Thyroid gland (tissue), 4 donors: Measurements from ENCODE around the gene FNDC3B. TPM values are rescaled to one million over a fixed set of nuclear protein-coding genes. Genes with fewer than 3 reads are reported as not detected.
A peak's percentile ranks its signal among the peaks of the same experiment; 100 is the strongest.

Source experiments
- DNase-seq, 2 donors: peaks; one replicate each; pipeline ENCODE4 v3.0.0-alpha.2; 2019
- H3K27ac ChIP-seq, 3 donors: fragments of 200-600 bp; sonication (generic); 1 replicate in 2 of 3; 2 replicates in 1 of 3; pipeline ENCODE4 v1.5.1; 2016 to 2019; ENCODE audit warnings: mild to moderate bottlenecking in 1 of 3, moderate library complexity in 1 of 3
- H3K27me3 ChIP-seq: fragments of 200-600 bp; sonication (generic); one replicate; pipeline ENCODE4 v1.5.1; 2019
- H3K36me3 ChIP-seq, 2 donors: fragments of 200-600 bp; sonication (generic); one replicate each; pipeline ENCODE4 v1.5.1; 2016 to 2019
- H3K4me1 ChIP-seq, 2 donors: fragments of 200-600 bp; sonication (generic); one replicate each; pipeline ENCODE4 v1.5.1; 2017 to 2019
- H3K4me3 ChIP-seq, 3 donors: fragments of 200-600 bp; sonication (generic); replicated peaks in 1 of 3; 1 replicate in 2 of 3; 2 replicates in 1 of 3; pipeline ENCODE4 v1.5.1; 2016; ENCODE audit warnings: mild to moderate bottlenecking in 1 of 3
- H3K9me3 ChIP-seq: fragments of 200-600 bp; sonication (generic); one replicate; pipeline ENCODE4 v1.5.1; 2017
- POLR2A ChIP-seq, 2 donors: fragments of 450-650 bp; IDR thresholded peaks; one replicate each; pipeline ENCODE4 v1.6.1; 2017; ENCODE audit warnings: antibody characterized with exemption in 2 of 2, mild to moderate bottlenecking in 2 of 2, moderate library complexity in 1 of 2
- WGBS, 2 donors: methylation state at CpG; one replicate each; pipeline ENCODE4 v1.1.5; 2017; 5-methylcytosine and 5-hydroxymethylcytosine counted together
- intact Hi-C: fragments of 100-400 bp; cut with DNase I; formaldehyde crosslinking; loops from one replicate; pipeline ENCODE4 v1.15.1; 2023
- total RNA-seq, 4 donors: library from RNA; depleted of rRNA; stranded (reverse); fragments of >200 nt; gene quantifications; one replicate each; pipeline ENCODE4 v1.2.3, GENCODE V29; 2016
- TF ChIP-seq, protein P1 (sequence below), 6 experiments: fragments of 200-600 bp in 3 of 6; fragments of 450-650 bp in 3 of 6; sonication (generic) in 3 of 6; IDR thresholded peaks; one replicate each; pipeline ENCODE4 v1.5.1; 2016 to 2019; ENCODE audit warnings: antibody characterized with exemption in 6 of 6, mild to moderate bottlenecking in 2 of 6, inconsistent platforms in 1 of 6, moderate library complexity in 1 of 6

Gene FNDC3B
- total RNA-seq, 4 donors from 2014 or later: 118 to 172 (median 146) TPM

DNA sequence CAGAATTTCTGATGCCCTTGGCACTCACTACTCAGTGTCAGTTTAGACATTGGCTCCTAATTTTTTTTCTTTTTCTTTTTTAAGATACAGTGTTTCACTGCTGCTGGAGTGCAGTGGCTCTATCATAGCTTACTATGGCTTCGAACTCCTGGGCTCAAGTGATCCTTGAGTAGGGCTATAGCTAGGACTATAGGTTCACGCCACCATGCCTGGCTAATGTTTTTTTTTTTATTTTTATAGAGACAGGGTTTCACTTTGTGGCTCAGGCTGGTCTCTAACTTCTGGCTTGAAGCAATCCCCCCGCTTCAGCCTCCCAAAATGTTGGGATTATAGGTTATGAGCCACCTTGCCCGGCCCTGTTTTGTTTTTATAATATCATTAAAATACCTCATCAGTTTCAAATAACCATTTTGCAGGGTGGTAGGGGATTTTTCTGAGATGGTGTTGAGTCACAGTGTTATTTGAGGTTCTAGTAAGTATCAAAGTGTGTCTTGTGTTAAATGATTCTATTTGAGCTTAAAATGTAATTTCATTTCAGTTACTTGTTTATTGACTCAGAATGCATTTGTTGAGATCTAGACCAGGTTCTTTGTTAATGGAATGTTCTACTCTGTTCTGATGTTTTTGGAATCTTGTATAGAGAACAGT is 7.0 kb downstream of the FNDC3B start:
- Histone ChIP-seq H3K27me3 (no peaks in the 10 kb centered on the region), H3K27ac (peak overlapping the region in 1 of 3 donors; percentile 21), H3K4me1 (peaks cover 29 to 37% of the 10 kb centered on the region in 2 donors), H3K36me3 (no peaks in the 10 kb centered on the region), H3K4me3 (no peak overlapping the region), H3K9me3 (no peaks in the 10 kb centered on the region)
- WGBS, 2 donors: 80% methylated on average over 4 of the region's 4 CpGs
- intact Hi-C loops: no loop called here
- TF ChIP-seq, protein P1, sequence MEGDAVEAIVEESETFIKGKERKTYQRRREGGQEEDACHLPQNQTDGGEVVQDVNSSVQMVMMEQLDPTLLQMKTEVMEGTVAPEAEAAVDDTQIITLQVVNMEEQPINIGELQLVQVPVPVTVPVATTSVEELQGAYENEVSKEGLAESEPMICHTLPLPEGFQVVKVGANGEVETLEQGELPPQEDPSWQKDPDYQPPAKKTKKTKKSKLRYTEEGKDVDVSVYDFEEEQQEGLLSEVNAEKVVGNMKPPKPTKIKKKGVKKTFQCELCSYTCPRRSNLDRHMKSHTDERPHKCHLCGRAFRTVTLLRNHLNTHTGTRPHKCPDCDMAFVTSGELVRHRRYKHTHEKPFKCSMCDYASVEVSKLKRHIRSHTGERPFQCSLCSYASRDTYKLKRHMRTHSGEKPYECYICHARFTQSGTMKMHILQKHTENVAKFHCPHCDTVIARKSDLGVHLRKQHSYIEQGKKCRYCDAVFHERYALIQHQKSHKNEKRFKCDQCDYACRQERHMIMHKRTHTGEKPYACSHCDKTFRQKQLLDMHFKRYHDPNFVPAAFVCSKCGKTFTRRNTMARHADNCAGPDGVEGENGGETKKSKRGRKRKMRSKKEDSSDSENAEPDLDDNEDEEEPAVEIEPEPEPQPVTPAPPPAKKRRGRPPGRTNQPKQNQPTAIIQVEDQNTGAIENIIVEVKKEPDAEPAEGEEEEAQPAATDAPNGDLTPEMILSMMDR (IDR thresholded peaks at IDR 0.05): no peak
- no peak for TF ChIP-seq POLR2A (IDR thresholded peaks at IDR 0.05)
- no peak for DNase-seq

DNA sequence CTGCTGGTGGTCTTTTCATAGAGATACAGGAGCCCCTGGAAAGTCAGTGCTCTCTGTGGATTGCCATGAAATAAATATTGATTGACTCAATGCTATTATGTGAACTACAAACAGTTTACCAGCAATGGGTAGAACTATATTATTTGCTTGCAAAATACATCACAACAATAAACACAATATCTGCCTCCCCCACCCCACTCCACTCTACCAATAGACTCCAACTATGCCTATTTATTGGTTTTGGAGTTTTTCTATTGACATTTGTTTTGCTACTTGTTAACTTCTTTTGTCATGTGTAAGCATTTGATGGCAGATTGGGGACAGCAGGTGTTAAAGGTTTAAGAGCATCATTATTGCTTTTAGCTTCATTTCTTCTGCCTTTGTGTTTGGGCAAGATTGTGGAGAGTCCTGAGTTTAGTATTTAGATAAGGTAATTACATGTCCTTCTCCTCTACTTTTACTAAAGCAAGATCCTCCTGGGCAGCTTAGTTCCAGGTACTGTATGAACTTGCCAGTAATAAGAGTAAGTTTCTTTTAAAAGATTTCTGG is 8.3 kb downstream of the FNDC3B start:
- DNase-seq: no peak
- Histone ChIP-seq H3K4me1 (peaks cover 22 to 30% of the 10 kb centered on the region in 2 donors), H3K27me3 (no peaks in the 10 kb centered on the region), H3K9me3 (no peaks in the 10 kb centered on the region), H3K27ac (no peak overlapping the region), H3K36me3 (no peaks in the 10 kb centered on the region), H3K4me3 (no peak overlapping the region)
- TF ChIP-seq POLR2A (IDR thresholded peaks at IDR 0.05): no peak
- TF ChIP-seq, protein P1 (IDR thresholded peaks at IDR 0.05): no peak
- intact Hi-C loops: no loop called here

DNA sequence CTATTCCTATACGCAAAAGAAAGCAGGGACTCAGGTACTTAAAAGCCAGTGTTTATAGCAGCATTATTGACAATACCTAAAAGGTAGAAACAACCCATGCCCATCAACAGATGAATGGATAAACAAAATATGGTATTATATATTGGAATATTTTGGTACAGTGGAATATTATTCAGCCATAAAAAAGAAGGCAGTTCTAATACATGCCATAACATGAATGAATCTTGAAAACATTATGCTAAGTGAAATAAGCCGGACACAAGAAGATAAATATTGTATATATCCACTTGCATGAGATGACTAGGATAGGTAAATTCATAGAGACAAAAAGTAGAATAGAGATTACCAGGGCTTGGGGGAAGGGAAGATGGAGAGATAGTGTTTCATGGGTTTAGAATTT is 9.2 kb downstream of the FNDC3B start:
- Histone ChIP-seq H3K9me3 (no peaks in the 10 kb centered on the region), H3K27me3 (no peaks in the 10 kb centered on the region), H3K4me1 (peaks cover 22% of the 10 kb centered on the region in 2 donors), H3K4me3 (no peak overlapping the region), H3K27ac (no peak overlapping the region), H3K36me3 (no peaks in the 10 kb centered on the region)
- intact Hi-C loops: no loop called here
- 95 to 96% methylated on average over 2 of the region's 2 CpGs for WGBS, 2 donors
- TF ChIP-seq, protein P1 (IDR thresholded peaks at IDR 0.05): no peak
- TF ChIP-seq POLR2A (IDR thresholded peaks at IDR 0.05): no peak
- no peak for DNase-seq

DNA sequence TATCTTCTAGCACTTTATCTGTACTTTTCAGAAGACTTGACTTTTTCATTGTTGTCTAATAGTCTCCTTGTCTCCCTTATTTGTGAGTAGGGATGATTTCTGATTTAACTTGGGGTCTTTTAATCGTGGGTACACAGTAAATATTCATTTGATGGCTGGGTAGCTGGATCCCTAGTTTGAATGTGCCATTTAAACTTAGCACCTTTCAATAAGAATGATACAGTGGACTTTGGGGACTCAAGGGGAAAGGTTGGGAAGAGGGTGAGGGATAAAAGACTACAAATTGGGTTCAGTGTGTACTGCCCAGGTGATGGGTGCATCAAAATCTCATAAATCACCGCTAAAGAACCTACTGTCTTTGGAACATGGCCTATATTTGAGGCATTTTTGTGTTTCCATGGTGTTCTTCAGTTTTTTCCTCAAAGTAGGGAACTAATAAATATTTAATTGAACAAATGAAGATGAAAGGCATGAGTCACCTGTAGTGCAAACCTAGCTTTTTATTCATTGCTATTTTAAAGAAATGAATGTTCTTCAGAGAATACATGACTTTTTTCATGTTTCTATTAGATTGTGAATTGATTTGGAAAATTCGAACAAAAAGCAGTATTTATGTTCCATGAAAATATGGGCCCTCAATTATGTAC is 12.1 kb downstream of the FNDC3B start:
- TF ChIP-seq, protein P1 (IDR thresholded peaks at IDR 0.05): no peak
- no peak for TF ChIP-seq POLR2A (IDR thresholded peaks at IDR 0.05)
- Histone ChIP-seq H3K27me3 (no peaks in the 10 kb centered on the region), H3K4me3 (no peak overlapping the region), H3K36me3 (no peaks in the 10 kb centered on the region), H3K27ac (no peak overlapping the region), H3K9me3 (no peaks in the 10 kb centered on the region), H3K4me1 (peaks cover 12 to 13% of the 10 kb centered on the region in 2 donors)
- no peak for DNase-seq
- intact Hi-C loops: no loop called here
- WGBS, 2 donors: 93 to 95% methylated on average over 3 of the region's 3 CpGs

DNA sequence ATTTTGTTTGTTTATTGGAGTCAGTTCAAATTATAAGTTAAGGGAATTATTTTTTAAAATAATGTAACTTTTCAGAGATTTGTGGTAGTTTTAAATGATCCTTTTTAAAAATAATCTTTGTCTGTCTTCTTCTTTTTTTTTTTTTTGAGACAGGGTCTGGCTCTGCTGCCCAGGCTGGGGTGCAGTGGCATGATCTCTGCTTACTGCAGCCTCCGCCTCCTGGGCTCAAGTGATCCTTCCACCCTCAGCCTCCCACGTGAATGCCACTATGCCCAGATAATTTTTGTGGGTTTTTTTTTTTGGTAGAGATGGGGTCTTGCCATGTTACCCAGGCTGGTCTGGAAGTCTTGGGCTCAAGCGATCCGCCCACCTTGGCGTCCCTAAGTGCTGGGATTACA is 12.6 kb downstream of the FNDC3B start:
- H3K27me3 ChIP-seq: no peaks in the 10 kb centered on the region
- H3K9me3 ChIP-seq: no peaks in the 10 kb centered on the region
- no peak for TF ChIP-seq POLR2A (IDR thresholded peaks at IDR 0.05)
- TF ChIP-seq, protein P1 (IDR thresholded peaks at IDR 0.05): no peak
- 97 to 100% methylated on average over 5 of the region's 5 CpGs for WGBS, 2 donors
- intact Hi-C loops: no loop called here
- no peaks in the 10 kb centered on the region for H3K36me3 ChIP-seq
- peaks cover 9 to 18% of the 10 kb centered on the region in 2 donors for H3K4me1 ChIP-seq
- no peak overlapping the region for H3K27ac ChIP-seq
- H3K4me3 ChIP-seq: no peak overlapping the region
- DNase-seq: no peak
